Adrenal gland (tissue), 5 donors: ENCODE data around the gene NDC1.

ENCODE experiments used
- POLR2A ChIP-seq, 2 donors: fragments of 450-650 bp; IDR thresholded peaks; one replicate each; pipeline ENCODE4 v1.6.1; 2017; ENCODE audit warnings: antibody characterized with exemption in 2 of 2, mild to moderate bottlenecking in 2 of 2, moderate library complexity in 1 of 2
- TF ChIP-seq, protein P1 (sequence below), 6 experiments: fragments of 450-650 bp in 4 of 6; fragments of 200-600 bp in 2 of 6; sonication (generic) in 1 of 6; IDR thresholded peaks; 1 replicate in 5 of 6; 2 replicates in 1 of 6; pipeline versions ENCODE4 v1.5.1 to v1.8.0; 2016 to 2021; ENCODE audit warnings: antibody characterized with exemption in 6 of 6, mild to moderate bottlenecking in 2 of 6, moderate library complexity in 1 of 6
- donor health status: DM: no; HTN: no; CAD: no.

DNA sequence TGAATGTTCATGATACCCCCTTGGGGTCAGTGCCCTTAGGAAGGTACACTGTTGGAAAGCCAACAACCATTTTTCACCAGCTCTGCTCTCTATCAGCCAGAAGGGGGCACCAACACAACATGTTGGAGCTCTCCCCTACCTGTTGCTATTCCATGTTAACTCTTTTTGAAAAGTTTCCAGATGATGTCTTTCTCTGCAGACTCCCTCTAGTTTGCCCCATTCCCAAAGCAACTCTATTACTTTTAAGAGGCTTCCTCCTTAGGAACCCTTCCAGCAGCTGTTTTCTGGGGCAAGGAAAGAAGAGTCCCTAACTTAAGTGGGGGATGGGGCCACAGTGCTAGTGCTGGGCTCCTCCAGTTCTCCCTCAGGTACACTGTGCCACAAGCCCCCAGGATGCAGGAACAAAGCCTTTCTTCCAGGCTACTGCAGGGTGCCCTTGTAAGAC, 22.9 kb upstream of the NDC1 start:
- TF ChIP-seq, protein P1, sequence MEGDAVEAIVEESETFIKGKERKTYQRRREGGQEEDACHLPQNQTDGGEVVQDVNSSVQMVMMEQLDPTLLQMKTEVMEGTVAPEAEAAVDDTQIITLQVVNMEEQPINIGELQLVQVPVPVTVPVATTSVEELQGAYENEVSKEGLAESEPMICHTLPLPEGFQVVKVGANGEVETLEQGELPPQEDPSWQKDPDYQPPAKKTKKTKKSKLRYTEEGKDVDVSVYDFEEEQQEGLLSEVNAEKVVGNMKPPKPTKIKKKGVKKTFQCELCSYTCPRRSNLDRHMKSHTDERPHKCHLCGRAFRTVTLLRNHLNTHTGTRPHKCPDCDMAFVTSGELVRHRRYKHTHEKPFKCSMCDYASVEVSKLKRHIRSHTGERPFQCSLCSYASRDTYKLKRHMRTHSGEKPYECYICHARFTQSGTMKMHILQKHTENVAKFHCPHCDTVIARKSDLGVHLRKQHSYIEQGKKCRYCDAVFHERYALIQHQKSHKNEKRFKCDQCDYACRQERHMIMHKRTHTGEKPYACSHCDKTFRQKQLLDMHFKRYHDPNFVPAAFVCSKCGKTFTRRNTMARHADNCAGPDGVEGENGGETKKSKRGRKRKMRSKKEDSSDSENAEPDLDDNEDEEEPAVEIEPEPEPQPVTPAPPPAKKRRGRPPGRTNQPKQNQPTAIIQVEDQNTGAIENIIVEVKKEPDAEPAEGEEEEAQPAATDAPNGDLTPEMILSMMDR (IDR thresholded peaks at IDR 0.05): peak; percentile 45 to 77 (median 66)
- no peak for TF ChIP-seq POLR2A (IDR thresholded peaks at IDR 0.05)
